SK-N-MC (cell line): ENCODE results near the gene RNF128.

ENCODE experiments used
- DNase-seq: peaks from one replicate; pipeline ENCODE4 v3.0.0-alpha.2; 2011; ENCODE audit warnings: low read depth, low spot score
- H3K27ac ChIP-seq: fragments of 200-600 bp; sonication (generic); 2 replicates; pipeline ENCODE4 v1.5.1; 2016; ENCODE audit warnings: mixed run types
- H3K36me3 ChIP-seq: fragments of 200-600 bp; sonication (generic); 2 replicates; pipeline ENCODE4 v1.6.1; 2017; ENCODE audit warnings: antibody characterized with exemption, low read length, mixed read lengths; ENCODE audit not compliant: insufficient read depth
- H3K4me3 ChIP-seq: fragments of 200-600 bp; sonication (generic); 2 replicates; pipeline ENCODE4 v1.5.1; 2016
- H3K9ac ChIP-seq: fragments of 200-600 bp; sonication (generic); 2 replicates; pipeline ENCODE4 v1.8.0; 2017; ENCODE audit warnings: mixed run types, mixed read lengths; ENCODE audit not compliant: insufficient read length
- H3K9me3 ChIP-seq: fragments of 200-600 bp; sonication (generic); 2 replicates; pipeline ENCODE4 v1.6.1; 2017; ENCODE audit warnings: low read depth, mild to moderate bottlenecking, antibody characterized with exemption, low read length, moderate library complexity, mixed read lengths
- EZH2 ChIP-seq: fragments of 200-600 bp; sonication (generic); IDR thresholded peaks from one replicate; pipeline ENCODE4 v1.6.1; 2017; ENCODE audit warnings: antibody characterized with exemption
- FOXP2 ChIP-seq: optimal IDR thresholded peaks from 2 replicates; pipeline ENCODE3; 2011; ENCODE audit warnings: mild to moderate bottlenecking, moderate library complexity; ENCODE audit not compliant: insufficient read depth; ENCODE audit errors: extremely low read length, control extremely low read depth
- POLR2AphosphoS5 ChIP-seq: IDR thresholded peaks from 2 replicates; pipeline ENCODE4 v1.6.1; 2012; ENCODE audit warnings: mild to moderate bottlenecking, low read depth, low read length, borderline replicate concordance

RNF128 gene

DNA sequence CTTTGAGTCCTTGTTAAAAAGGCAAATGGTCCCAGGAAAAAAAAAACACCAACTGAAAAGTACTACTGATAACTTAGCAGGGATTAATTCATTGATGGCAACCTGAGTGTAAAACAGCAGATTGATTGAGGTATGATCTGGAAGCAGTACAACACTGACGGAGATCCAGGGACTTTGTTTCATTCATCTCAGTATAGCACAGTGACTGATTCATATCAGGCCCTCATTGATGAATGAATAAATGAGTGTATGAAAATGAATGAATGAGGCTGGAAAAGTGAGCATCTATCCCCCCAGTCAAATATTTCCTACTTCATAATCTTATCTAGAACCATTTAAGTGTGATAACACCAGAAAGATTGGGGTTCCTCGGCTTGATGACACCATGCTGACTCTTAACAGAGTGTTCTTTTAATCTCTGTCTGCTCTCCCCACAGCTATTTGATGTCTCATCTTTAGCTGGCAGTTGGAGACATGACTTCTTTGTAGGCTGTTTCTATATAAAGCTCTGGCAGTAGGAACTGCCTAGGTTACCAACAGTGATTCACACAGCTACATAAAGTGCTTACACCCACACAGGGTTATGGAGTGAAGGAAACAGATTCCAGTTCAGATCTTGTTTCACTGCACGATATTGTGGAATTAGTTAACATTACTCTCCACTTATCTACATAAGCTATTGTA is 18.6 kb upstream of the RNF128 start:
- Histone ChIP-seq H3K27ac (no peak overlapping the region), H3K9me3 (no peaks in the 10 kb centered on the region), H3K9ac (no peak overlapping the region), H3K4me3 (no peak overlapping the region), H3K36me3 (no peaks in the 10 kb centered on the region)
- TF ChIP-seq FOXP2, result no peak
- TF ChIP-seq EZH2, result no peak
- no peak for TF ChIP-seq POLR2AphosphoS5
- DNase-seq, result no peak

- Histone ChIP-seq H3K27ac (peak overlapping the region; percentile 85; the same call in 1 of the 2 replicates), H3K36me3 (no peaks in the 10 kb centered on the region), H3K9me3 (no peaks in the 10 kb centered on the region), H3K9ac (no peak overlapping the region), H3K4me3 (no peak overlapping the region)
- TF ChIP-seq FOXP2 (no peak), POLR2AphosphoS5 (no peak), EZH2 (no peak)
- DNase-seq, result no peak
Observed at GRCh38 chrX:106710771-106711170, 15.7 kb upstream of the RNF128 start.

DNA sequence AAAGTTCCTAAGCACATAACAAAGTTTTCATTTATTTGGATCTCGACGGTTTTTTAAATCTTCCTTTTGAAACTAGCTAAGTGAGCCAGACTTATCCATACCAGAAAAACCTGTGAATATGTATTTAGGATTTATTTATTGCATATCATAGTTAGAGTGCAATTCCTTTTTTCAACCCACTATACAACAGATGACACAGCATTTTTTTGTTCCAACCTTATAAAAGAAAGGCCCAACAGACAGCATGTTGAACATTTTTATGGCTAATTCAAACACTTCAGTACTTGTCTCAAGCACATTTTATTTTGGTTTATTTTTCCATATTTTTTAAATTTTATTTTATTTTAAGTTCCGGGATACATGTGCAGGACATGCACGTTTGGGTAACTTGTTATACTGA is 15.1 kb upstream of the RNF128 start:
- Histone ChIP-seq H3K4me3 (no peak overlapping the region), H3K9me3 (no peaks in the 10 kb centered on the region), H3K36me3 (no peaks in the 10 kb centered on the region), H3K9ac (no peak overlapping the region), H3K27ac (peak overlapping the region; percentile 85; the same call in 1 of the 2 replicates)
- no peak for DNase-seq
- TF ChIP-seq EZH2, result no peak
- no peak for TF ChIP-seq FOXP2
- TF ChIP-seq POLR2AphosphoS5, result no peak

GRCh38 chrX:106716004-106716403 is 10.5 kb upstream of the RNF128 start:
- TF ChIP-seq EZH2 (no peak), FOXP2 (no peak), POLR2AphosphoS5 (no peak)
- Histone ChIP-seq H3K4me3 (no peak overlapping the region), H3K9ac (no peak overlapping the region), H3K27ac (no peak overlapping the region), H3K9me3 (no peaks in the 10 kb centered on the region), H3K36me3 (no peaks in the 10 kb centered on the region)
- DNase-seq, result no peak

DNA sequence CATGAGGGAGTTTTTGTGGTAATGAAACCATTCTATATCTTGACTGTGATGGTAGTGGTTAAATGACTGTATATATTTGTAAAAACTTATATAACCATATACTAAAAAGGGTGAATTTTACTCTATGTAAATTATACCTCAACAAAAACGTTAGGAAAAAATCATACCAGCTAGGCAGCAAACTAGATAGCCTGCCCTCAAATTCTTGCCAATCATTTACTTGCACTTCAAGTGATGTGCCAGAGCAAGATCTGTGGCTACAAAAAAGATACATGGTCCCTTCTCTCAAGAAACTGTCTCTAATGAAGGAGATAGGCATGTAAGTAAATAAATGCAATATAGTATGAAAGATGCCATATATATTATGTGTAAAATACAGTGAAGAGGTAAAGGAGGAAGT is 10.0 kb upstream of the RNF128 start:
- Histone ChIP-seq H3K4me3 (no peak overlapping the region), H3K9me3 (no peaks in the 10 kb centered on the region), H3K9ac (no peak overlapping the region), H3K27ac (no peak overlapping the region), H3K36me3 (no peaks in the 10 kb centered on the region)
- DNase-seq, result no peak
- TF ChIP-seq EZH2 (no peak), POLR2AphosphoS5 (no peak), FOXP2 (no peak)

- no peak overlapping the region for H3K27ac ChIP-seq
- no peak overlapping the region for H3K4me3 ChIP-seq
- TF ChIP-seq EZH2 (no peak), FOXP2 (no peak), POLR2AphosphoS5 (no peak)
- no peak for DNase-seq
- H3K9ac ChIP-seq, result no peak overlapping the region
- no peaks in the 10 kb centered on the region for H3K36me3 ChIP-seq
- H3K9me3 ChIP-seq, result no peaks in the 10 kb centered on the region
Observed at GRCh38 chrX:106718709-106719108, 7.8 kb upstream of the RNF128 start.

DNA sequence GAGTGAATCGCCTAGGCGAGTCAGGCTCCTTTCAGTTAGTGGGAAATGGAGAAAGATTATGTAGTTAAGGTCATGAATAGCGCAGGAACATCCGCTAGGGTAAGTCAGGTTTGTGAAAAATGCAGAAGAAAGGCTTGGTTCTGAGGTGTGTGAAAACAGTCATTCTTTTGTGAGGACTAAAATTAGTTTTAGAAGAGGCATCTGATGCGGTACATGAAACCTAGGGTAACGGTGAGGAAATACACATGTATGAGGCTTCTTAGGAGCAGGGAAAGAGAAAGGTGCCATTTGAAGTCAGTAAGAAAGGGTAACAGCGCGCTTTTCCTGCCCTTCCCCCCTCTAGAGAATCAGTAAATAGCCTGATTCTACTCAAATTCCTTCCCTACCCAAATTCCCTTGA is 570 bp upstream of the RNF128 start:
- Histone ChIP-seq H3K4me3 (peak overlapping the region; percentile 80), H3K36me3 (no peaks in the 10 kb centered on the region), H3K9me3 (no peaks in the 10 kb centered on the region), H3K27ac (no peak overlapping the region), H3K9ac (no peak overlapping the region)
- no peak for DNase-seq
- TF ChIP-seq POLR2AphosphoS5 (no peak), FOXP2 (no peak), EZH2 (no peak)

DNA sequence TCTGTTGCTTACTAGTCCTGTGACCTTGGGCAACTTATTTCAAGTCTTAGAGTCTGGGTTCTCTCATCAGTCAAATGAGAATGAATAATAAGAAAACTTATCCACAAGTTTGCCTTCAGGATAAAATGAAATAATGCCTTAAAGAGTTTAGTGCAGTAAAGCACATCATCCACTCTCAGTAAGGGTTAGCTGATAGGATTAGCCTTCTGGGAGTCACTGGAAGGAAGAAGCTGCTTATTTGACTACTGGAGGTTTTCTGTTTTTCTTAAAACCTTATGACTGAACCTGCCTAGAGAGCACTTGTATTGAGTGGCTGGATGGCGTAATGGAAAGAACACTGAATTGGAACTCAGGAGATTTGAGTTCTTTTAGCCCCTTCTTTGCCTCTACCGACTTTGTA is 1.8 kb downstream of the RNF128 start:
- H3K4me3 ChIP-seq, result peak overlapping the region; percentile 80
- TF ChIP-seq EZH2 (no peak), FOXP2 (no peak), POLR2AphosphoS5 (no peak)
- peak overlapping the region; percentile 30; the same call in 1 of the 2 replicates for H3K27ac ChIP-seq
- no peaks in the 10 kb centered on the region for H3K9me3 ChIP-seq
- no peaks in the 10 kb centered on the region for H3K36me3 ChIP-seq
- no peak for DNase-seq
- peak overlapping the region; percentile 0 for H3K9ac ChIP-seq

DNA sequence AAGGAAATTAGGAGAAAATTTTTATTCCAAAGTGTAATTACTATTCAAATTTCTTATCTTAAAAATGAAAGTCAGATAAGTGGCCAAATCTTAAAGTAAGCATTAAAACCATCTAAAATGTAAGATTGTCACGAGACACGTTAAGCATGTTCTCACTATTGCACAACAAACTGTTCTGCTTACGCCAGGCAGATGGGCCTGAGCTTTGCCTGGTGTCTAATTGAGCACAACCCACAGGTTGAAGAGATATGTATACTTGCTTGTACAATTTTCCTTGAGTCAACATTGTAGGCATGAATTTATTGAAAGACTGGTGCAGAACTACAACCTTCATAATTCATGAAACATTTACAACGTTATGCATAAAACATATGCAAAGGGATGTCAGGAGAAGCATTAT is 3.9 kb downstream of the RNF128 start:
- Histone ChIP-seq H3K9ac (no peak overlapping the region), H3K4me3 (peak overlapping the region; percentile 80), H3K9me3 (no peaks in the 10 kb centered on the region), H3K36me3 (no peaks in the 10 kb centered on the region), H3K27ac (peak overlapping the region; percentile 48)
- no peak for DNase-seq
- TF ChIP-seq EZH2, result no peak
- TF ChIP-seq POLR2AphosphoS5, result no peak
- TF ChIP-seq FOXP2, result no peak
